ENCODE measurements around the gene GRAMD1A. TPM values are rescaled to one million over a fixed set of nuclear protein-coding genes. Genes with fewer than 3 reads are reported as not detected.

The GRAMD1A gene
- total and polyA plus RNA-seq, 9 of the 15 experiments (the other 6 are each of a cell fraction or from before 2014, with no cell fraction given): 1.4 to 63.8 (median 38.5) TPM

DNA sequence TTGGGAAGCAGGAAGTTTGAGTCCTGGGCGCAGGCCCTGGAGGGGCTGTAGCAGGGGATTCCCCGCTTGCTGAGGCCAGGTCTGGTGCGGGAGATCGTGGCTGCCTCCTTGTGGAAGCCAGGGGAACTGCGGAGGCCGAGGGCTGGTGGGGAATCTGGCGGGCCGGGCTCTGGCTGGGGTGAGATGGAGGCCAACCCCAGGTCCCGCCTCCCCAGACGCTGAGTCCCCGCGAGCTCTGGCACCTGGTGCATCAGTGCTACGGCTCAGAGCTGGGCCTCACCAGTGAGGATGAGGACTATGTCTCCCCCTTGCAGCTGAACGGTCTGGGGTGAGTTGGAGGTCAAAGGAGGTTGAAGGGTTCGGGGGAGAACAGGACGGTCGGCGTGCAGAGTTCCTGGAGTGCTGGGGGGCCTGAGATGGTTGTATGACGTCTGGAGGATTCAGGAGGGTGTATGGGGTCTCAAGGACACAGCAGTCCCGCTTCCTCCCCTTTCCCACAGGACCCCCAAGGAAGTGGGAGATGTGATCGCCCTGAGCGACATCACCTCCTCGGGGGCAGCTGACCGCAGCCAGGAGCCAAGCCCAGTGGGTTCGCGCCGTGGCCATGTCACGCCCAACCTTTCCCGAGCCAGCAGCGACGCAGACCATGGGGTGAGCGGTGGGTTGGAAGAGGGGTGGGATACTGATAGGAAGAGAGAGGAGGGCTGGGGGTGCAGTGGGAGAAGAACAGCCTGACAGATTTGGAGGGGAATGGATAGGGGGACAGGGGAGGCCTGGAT lies 13.1 kb downstream of the GRAMD1A start (continued):
- TF ChIP-seq, protein P1, sequence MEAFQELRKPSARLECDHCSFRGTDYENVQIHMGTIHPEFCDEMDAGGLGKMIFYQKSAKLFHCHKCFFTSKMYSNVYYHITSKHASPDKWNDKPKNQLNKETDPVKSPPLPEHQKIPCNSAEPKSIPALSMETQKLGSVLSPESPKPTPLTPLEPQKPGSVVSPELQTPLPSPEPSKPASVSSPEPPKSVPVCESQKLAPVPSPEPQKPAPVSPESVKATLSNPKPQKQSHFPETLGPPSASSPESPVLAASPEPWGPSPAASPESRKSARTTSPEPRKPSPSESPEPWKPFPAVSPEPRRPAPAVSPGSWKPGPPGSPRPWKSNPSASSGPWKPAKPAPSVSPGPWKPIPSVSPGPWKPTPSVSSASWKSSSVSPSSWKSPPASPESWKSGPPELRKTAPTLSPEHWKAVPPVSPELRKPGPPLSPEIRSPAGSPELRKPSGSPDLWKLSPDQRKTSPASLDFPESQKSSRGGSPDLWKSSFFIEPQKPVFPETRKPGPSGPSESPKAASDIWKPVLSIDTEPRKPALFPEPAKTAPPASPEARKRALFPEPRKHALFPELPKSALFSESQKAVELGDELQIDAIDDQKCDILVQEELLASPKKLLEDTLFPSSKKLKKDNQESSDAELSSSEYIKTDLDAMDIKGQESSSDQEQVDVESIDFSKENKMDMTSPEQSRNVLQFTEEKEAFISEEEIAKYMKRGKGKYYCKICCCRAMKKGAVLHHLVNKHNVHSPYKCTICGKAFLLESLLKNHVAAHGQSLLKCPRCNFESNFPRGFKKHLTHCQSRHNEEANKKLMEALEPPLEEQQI (IDR thresholded peaks at IDR 0.05): no peak
- TF ChIP-seq ESRRA (IDR thresholded peaks at IDR 0.05; ENCODE audit: borderline replicate concordance, low read depth) (peak; percentile 36; the same call in 1 of the 2 replicates), ILF3 (IDR thresholded peaks at IDR 0.05; ENCODE audit: borderline replicate concordance) (no peak), FOXA3 (CRISPR knock-in tag; conservative IDR thresholded peaks at IDR 0.05 in 1 of 2, IDR thresholded peaks at IDR 0.05 in 1 of 2) (no peak), NFRKB (IDR thresholded peaks at IDR 0.05; ENCODE audit: low read depth) (no peak), CCNT2 (IDR thresholded peaks at IDR 0.05; ENCODE audit: borderline replicate concordance, extremely low read depth, insufficient read length, low read depth, low read length) (no peak), BDP1 (IDR thresholded peaks at IDR 0.05; ENCODE audit: insufficient read depth, insufficient read length) (no peak), ZNF644 (tag; IDR thresholded peaks at IDR 0.05; ENCODE audit: low read depth) (no peak), ARID2 (IDR thresholded peaks at IDR 0.05) (peak; percentile 76; the same call in 1 of the 2 replicates), PPARD (CRISPR knock-in tag; IDR thresholded peaks at IDR 0.05) (no peak), CBX5 (IDR thresholded peaks at IDR 0.05; ENCODE audit: borderline replicate concordance, low read depth) (no peak), ETV5 (CRISPR knock-in tag; IDR thresholded peaks at IDR 0.05; ENCODE audit: low read depth) (no peak), HSF4 (CRISPR knock-in tag; IDR thresholded peaks at IDR 0.05; ENCODE audit: borderline replicate concordance) (no peak), MAX (CRISPR knock-in tag; IDR thresholded peaks at IDR 0.05) (no peak; the same call in 1 of the 2 replicates), SRSF3 (IDR thresholded peaks at IDR 0.05; ENCODE audit: insufficient read depth, low read length) (no peak), GATAD2A (IDR thresholded peaks at IDR 0.05) (no peak), ATF6 (CRISPR knock-in tag; IDR thresholded peaks at IDR 0.05) (no peak), TARDBP (IDR thresholded peaks at IDR 0.05) (0 out of 2 replicates have a peak, but pooled peaks have one; percentile 34), FOXK2 (conservative IDR thresholded peaks at IDR 0.05 in 1 of 2, IDR thresholded peaks at IDR 0.05 in 1 of 2; ENCODE audit: low read depth in 2 of 2) (no peak)
- TF ChIP-seq, protein P2, sequence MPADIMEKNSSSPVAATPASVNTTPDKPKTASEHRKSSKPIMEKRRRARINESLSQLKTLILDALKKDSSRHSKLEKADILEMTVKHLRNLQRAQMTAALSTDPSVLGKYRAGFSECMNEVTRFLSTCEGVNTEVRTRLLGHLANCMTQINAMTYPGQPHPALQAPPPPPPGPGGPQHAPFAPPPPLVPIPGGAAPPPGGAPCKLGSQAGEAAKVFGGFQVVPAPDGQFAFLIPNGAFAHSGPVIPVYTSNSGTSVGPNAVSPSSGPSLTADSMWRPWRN (IDR thresholded peaks at IDR 0.05; ENCODE audit: low read depth): no peak
- TF ChIP-seq, protein P3, sequence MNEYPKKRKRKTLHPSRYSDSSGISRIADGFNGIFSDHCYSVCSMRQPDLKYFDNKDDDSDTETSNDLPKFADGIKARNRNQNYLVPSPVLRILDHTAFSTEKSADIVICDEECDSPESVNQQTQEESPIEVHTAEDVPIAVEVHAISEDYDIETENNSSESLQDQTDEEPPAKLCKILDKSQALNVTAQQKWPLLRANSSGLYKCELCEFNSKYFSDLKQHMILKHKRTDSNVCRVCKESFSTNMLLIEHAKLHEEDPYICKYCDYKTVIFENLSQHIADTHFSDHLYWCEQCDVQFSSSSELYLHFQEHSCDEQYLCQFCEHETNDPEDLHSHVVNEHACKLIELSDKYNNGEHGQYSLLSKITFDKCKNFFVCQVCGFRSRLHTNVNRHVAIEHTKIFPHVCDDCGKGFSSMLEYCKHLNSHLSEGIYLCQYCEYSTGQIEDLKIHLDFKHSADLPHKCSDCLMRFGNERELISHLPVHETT (CRISPR knock-in tag; conservative IDR thresholded peaks at IDR 0.05 in 1 of 2, IDR thresholded peaks at IDR 0.05 in 1 of 2): no peak
